ENCODE results near the gene VKORC1L1.

DNA sequence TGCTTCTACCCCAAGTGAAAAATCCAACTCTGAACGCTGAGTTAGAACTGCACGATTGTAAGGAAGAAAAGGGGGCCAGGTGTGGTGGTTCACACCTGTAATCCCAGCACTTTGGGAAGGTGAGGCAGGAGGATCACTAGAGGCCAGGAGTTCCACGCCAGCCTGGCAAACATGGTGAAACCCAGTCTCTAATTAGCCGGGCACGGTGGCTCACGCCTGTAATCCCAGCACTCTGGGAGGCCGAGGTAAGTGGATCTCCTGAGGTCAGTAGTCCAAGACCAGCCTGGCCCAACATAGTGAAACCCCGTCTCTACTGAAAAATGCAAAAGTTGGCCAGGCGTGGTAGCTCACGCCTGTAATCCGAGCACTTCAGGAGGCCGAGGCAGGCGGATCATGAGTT lies 100.1 kb downstream of the VKORC1L1 start:
- TF ChIP-seq POLR2AphosphoS5 (IDR thresholded peaks at IDR 0.05) (no peak), CTCF (IDR thresholded peaks at IDR 0.05) (no peak), EP300 (IDR thresholded peaks at IDR 0.05) (no peak), POLR2A (IDR thresholded peaks at IDR 0.05) (no peak)

All from sigmoid colon (tissue), 4 donors.